MM.1S (cell line): ENCODE measurements around the gene DPAGT1.
A peak's percentile ranks its signal among the peaks of the same experiment; 100 is the strongest.

Experiments
- DNase-seq: peaks from one replicate; pipeline ENCODE4 v3.0.0-alpha.2; 2015
- H2AFZ ChIP-seq: fragments of 300-600 bp; sonication (generic); 2 replicates; pipeline ENCODE4 v1.6.0; 2016; ENCODE audit warnings: antibody characterized with exemption, low read length
- H3F3A ChIP-seq: fragments of 300-600 bp; sonication (generic); 2 replicates; pipeline ENCODE4 v1.6.1; 2016; ENCODE audit warnings: mild to moderate bottlenecking, antibody characterized with exemption, low read length, moderate library complexity, mixed read lengths; ENCODE audit not compliant: insufficient read depth
- H3K27ac ChIP-seq: fragments of 300-600 bp; sonication (generic); 2 replicates; pipeline ENCODE4 v1.5.1; 2016; ENCODE audit warnings: mild to moderate bottlenecking, low read length
- H3K27me3 ChIP-seq: fragments of 300-600 bp; sonication (generic); replicated peaks from 2 replicates; pipeline ENCODE4 v1.6.0; 2016; ENCODE audit warnings: low read length; ENCODE audit not compliant: insufficient read depth
- H3K36me3 ChIP-seq: fragments of 300-600 bp; sonication (generic); replicated peaks from 2 replicates; pipeline ENCODE4 v1.6.1; 2016; ENCODE audit warnings: mild to moderate bottlenecking, low read length, mixed read lengths; ENCODE audit not compliant: insufficient read depth
- H3K4me1 ChIP-seq: fragments of 300-600 bp; sonication (generic); 2 replicates; pipeline ENCODE4 v1.6.1; 2016; ENCODE audit warnings: low read length, mixed read lengths
- H3K4me2 ChIP-seq: fragments of 300-600 bp; sonication (generic); 2 replicates; pipeline ENCODE4 v1.6.0; 2016; ENCODE audit warnings: low read depth, low read length
- H3K4me3 ChIP-seq: fragments of 300-600 bp; sonication (generic); 2 replicates; pipeline ENCODE4 v1.5.1; 2016; ENCODE audit warnings: low read length, mixed read lengths
- H3K79me2 ChIP-seq: fragments of 300-600 bp; sonication (generic); 2 replicates; pipeline ENCODE4 v1.6.1; 2016; ENCODE audit warnings: mixed run types, low read length, mixed read lengths
- H3K9ac ChIP-seq: fragments of 300-600 bp; sonication (generic); 2 replicates; pipeline ENCODE4 v1.6.1; 2016; ENCODE audit warnings: low read length, mixed read lengths
- H3K9me2 ChIP-seq: fragments of 300-600 bp; sonication (generic); replicated peaks from 2 replicates; pipeline ENCODE4 v1.6.1; 2016; ENCODE audit warnings: mild to moderate bottlenecking, low read length, mixed read lengths; ENCODE audit not compliant: insufficient read depth
- H3K9me3 ChIP-seq: fragments of 300-600 bp; sonication (generic); replicated peaks from 2 replicates; pipeline ENCODE4 v1.6.1; 2016; ENCODE audit warnings: mild to moderate bottlenecking, low read length, mixed read lengths; ENCODE audit not compliant: insufficient read depth
- H4K20me1 ChIP-seq: fragments of 300-600 bp; sonication (generic); 2 replicates; pipeline ENCODE4 v1.6.1; 2016; ENCODE audit warnings: mild to moderate bottlenecking, low read length, moderate library complexity, mixed read lengths; ENCODE audit not compliant: insufficient read depth
- CTCF ChIP-seq: fragments of 300-600 bp; sonication (generic); IDR thresholded peaks from 2 replicates; pipeline ENCODE4 v1.5.1; 2016; ENCODE audit warnings: antibody characterized with exemption, low read length, mixed read lengths
- EZH2 ChIP-seq: fragments of 300-600 bp; sonication (generic); optimal IDR thresholded peaks from 2 replicates; pipeline ENCODE3; 2017; ENCODE audit warnings: low read depth, mild to moderate bottlenecking, antibody characterized with exemption, low read length, mixed read lengths
- EZH2phosphoT487 ChIP-seq: fragments of 300-600 bp; sonication (generic); IDR thresholded peaks from 2 replicates; pipeline ENCODE4 v1.6.1; 2018; ENCODE audit warnings: antibody characterized with exemption, low read length

The DPAGT1 gene

GRCh38 chr11:119100246-119100970, 1.2 kb downstream of the DPAGT1 start:
- peak overlapping the region; percentile 93 for H3K4me3 ChIP-seq
- peak; percentile 54 for TF ChIP-seq CTCF
- no peak for TF ChIP-seq EZH2
- TF ChIP-seq EZH2phosphoT487, result no peak
- peaks cover 32% of the 10 kb centered on the region for H3K4me1 ChIP-seq
- H4K20me1 ChIP-seq, result no peaks in the 10 kb centered on the region
- H3K4me2 ChIP-seq, result peak overlapping the region; percentile 99
- peak overlapping the region; percentile 93; the same call in 1 of the 2 replicates for H3K9ac ChIP-seq
- H3K27ac ChIP-seq, result no peak overlapping the region; the same call in 1 of the 2 replicates
- H3K9me2 ChIP-seq, result no peaks in the 10 kb centered on the region
- no peaks in the 10 kb centered on the region for H3K27me3 ChIP-seq
- no peaks in the 10 kb centered on the region for H3K9me3 ChIP-seq
- peaks cover 26% of the 10 kb centered on the region for H3F3A ChIP-seq
- DNase-seq, result no peak
- H3K79me2 ChIP-seq, result peaks cover 34% of the 10 kb centered on the region
- H3K36me3 ChIP-seq, result no peaks in the 10 kb centered on the region
- H2AFZ ChIP-seq, result peak overlapping the region; percentile 77; the same call in 1 of the 2 replicates

- Histone ChIP-seq H3K27ac (no peak overlapping the region), H4K20me1 (no peaks in the 10 kb centered on the region), H3K9ac (no peak overlapping the region), H3K9me3 (no peaks in the 10 kb centered on the region), H3K4me3 (no peak overlapping the region), H3K27me3 (no peaks in the 10 kb centered on the region), H3K36me3 (no peaks in the 10 kb centered on the region), H3K4me2 (peak overlapping the region; percentile 99), H2AFZ (no peak overlapping the region), H3K4me1 (peaks cover 32% of the 10 kb centered on the region), H3K9me2 (no peaks in the 10 kb centered on the region), H3F3A (peaks cover 31% of the 10 kb centered on the region), H3K79me2 (peaks cover 39% of the 10 kb centered on the region)
- no peak for DNase-seq
- TF ChIP-seq EZH2, result no peak
- TF ChIP-seq EZH2phosphoT487, result no peak
- TF ChIP-seq CTCF, result no peak
Observed at GRCh38 chr11:119099711-119100110, 1.9 kb downstream of the DPAGT1 start.

- Histone ChIP-seq H4K20me1 (peaks cover 13% of the 10 kb centered on the region), H3F3A (peaks cover 54% of the 10 kb centered on the region), H3K9me3 (no peaks in the 10 kb centered on the region), H3K27ac (peak overlapping the region; percentile 65; the same call in 1 of the 2 replicates), H3K9ac (peak overlapping the region; percentile 84), H3K79me2 (peaks cover 41% of the 10 kb centered on the region), H3K36me3 (0 out of 2 replicates have a peak, but pooled peaks cover 5% of the 10 kb centered on the region), H3K4me1 (peaks cover 30% of the 10 kb centered on the region), H3K9me2 (no peaks in the 10 kb centered on the region), H2AFZ (no peak overlapping the region), H3K27me3 (no peaks in the 10 kb centered on the region), H3K4me2 (peak overlapping the region; percentile 97), H3K4me3 (peak overlapping the region; percentile 74)
- no peak for TF ChIP-seq CTCF
- peak; percentile 100 for DNase-seq
Observed at GRCh38 chr11:119095066-119095880, 6.4 kb downstream of the DPAGT1 start.
